DOHH2 (cell line): Measurements from ENCODE around the gene PEAK3.

Experiments
- CTCF ChIP-seq: fragments of 200-600 bp; sonication (generic); IDR thresholded peaks from one replicate; pipeline ENCODE4 v1.5.1; 2014; ENCODE audit warnings: antibody characterized with exemption, mild to moderate bottlenecking, low read depth, low read length; ENCODE audit not compliant: poor library complexity, severe bottlenecking
- EZH2phosphoT487 ChIP-seq: fragments of 200-600 bp; sonication (generic); IDR thresholded peaks from 2 replicates; pipeline ENCODE4 v1.6.1; 2017; ENCODE audit warnings: borderline replicate concordance, mild to moderate bottlenecking, antibody characterized with exemption, low read length, moderate library complexity, mixed read lengths

GRCh38 chr19:2296141-2296540 is 14.2 kb upstream of the PEAK3 start:
- TF ChIP-seq CTCF = no peak
- no peak for TF ChIP-seq EZH2phosphoT487
